Cerebellar cortex (tissue), 1 donor: ENCODE results near the gene RIC3.

Experiments
- DNase-seq: peaks from one replicate; pipeline ENCODE4 v3.0.0-alpha.2; 2015; ENCODE audit warnings: low spot score

Gene RIC3

DNA sequence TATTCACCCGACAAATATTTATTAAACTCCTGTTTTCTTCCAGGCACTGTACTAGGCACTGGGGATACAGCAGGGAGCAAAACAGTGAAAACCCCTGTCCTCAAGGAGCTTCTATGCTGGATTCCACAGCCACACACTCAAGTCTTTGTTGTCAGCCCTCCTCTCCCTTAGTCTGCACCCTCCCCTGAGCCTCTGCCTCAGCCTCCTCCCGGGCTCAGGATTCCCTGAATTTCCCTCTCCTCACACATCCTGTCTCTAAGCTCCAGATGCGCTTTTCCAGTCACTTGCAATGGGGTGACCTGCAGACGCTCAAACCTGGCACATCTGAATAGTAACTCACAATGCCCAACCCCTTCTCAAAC lies 101.3 kb downstream of the RIC3 start:
- no peak for DNase-seq

DNA sequence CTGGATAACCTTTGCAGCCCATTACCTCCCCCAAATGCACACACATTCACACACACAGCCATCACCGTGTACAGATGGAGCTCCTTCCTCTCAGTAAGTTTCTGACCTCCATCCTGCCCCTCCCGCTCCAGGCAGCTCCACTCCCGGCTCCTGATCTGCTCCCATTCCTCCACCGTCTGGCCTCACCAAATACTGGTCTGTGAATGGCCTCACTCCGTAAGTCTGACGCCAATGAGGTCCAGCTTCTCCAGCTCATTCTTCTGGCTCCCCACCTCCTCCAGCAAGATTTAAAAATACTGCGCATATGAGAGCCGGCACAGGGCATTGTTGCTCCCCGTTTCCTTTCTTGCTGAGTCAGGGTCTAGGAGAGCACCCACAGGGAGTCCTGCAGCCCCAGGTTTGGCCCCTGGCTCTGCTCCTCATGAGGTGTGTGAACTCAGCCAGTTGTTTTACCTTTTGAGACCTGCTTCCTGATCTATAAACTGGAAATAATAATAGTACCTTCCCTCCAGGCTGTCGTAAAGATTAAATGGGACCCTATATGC lies 101.8 kb downstream of the RIC3 start:
- no peak for DNase-seq

DNA sequence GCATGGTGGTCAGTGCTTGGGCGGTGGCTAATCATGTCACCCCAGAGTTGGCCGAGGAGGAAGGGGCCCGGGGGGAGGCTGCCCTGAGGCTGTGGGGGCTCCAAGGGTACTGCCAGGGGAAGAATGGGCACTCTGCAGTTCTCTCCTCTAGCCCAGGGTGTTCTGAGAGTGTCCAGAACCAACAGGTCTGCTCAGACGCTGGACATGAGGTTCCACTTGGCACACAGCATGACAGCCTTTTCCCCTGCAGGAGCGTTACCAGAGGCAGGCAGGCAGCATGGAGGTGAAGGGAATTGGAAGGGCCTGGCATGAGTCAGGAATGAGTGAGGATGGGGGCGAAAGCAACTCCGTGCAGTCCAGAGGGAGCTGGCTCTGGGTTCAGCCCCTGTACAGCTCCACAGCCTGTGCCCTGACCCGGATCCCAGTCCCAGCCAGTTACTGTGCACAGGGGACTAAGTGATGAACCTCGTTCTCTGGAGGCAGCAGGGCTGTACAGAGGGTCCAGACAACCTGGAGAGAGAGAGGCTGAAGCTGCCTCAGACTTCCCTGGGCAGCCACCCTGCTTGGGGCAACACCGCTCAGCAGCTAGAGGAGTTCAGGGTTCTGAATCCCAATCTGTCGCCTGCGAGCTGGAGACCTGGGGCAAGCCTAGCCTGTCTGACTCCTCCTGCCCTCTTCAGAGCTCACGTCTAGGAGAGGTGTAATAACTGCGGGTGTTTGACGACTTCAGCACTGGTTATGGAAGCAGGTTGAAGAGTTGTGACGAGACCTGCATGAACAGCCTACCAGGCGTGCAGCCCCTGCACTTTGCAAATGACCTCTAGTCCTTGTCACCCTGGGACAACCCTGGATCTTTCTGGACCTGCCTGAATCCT lies 102.6 kb downstream of the RIC3 start:
- DNase-seq, result no peak

DNA sequence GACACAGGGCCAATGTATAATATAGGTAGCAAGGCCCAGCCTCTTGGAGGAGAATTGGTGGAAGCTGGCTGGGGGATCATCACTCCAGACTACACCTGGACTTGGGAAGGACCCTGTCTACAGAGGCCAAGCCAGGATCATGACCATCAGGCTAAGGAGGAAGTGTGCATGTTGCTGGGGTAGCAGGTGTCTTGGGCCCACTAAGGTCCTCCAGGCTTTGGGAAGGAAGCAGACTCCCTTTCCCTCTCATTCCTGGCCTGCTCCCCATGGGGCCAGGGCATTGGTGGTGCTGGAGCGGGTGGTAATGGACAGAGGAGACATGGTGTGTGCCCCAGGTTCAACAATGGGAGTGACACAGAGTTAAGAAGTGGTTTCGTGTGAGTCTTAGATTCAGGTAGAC lies 103.8 kb downstream of the RIC3 start:
- no peak for DNase-seq

DNA sequence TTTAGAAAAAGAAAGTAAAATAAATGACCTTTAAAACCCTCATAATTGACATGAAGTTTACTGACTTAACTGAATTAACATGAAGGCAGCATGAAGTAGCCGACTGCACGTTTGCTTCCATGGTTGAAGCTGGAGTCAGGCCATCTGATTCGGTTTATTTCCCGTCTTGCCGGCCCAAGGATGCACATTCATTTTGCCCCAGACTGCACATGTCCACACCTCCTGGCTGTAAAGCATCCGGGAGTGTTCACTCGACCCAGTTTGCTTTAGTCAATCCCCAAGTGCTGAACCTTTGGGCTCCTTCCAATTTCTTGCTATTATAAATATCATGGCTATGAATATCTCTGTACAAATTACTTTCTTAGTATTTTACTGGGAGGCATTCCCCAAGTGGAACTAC lies 105.5 kb downstream of the RIC3 start:
- DNase-seq, result no peak

DNA sequence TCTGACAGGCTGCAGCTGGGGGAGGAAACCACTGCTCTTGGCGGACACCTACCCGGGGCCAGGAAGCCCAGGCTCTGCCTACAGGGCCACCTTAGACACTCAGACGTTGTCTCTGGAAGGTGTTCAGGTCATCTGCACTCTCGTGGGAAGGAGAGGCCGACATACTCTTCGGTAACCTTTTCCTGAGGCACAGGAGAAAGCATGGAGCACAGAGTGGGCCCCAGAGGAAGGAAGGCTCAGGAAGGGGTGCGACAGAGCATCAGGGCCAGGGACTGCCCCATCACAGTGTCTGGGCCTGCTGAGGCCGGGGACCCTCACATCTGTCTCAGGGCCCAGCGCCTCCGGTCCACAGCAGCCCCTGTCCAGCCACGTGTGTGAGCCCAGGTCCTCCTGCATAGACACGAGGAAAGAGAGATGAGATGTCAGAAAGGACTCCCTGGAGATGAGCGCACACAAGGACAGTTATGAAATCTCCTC lies 106.0 kb downstream of the RIC3 start:
- DNase-seq, result no peak

DNA sequence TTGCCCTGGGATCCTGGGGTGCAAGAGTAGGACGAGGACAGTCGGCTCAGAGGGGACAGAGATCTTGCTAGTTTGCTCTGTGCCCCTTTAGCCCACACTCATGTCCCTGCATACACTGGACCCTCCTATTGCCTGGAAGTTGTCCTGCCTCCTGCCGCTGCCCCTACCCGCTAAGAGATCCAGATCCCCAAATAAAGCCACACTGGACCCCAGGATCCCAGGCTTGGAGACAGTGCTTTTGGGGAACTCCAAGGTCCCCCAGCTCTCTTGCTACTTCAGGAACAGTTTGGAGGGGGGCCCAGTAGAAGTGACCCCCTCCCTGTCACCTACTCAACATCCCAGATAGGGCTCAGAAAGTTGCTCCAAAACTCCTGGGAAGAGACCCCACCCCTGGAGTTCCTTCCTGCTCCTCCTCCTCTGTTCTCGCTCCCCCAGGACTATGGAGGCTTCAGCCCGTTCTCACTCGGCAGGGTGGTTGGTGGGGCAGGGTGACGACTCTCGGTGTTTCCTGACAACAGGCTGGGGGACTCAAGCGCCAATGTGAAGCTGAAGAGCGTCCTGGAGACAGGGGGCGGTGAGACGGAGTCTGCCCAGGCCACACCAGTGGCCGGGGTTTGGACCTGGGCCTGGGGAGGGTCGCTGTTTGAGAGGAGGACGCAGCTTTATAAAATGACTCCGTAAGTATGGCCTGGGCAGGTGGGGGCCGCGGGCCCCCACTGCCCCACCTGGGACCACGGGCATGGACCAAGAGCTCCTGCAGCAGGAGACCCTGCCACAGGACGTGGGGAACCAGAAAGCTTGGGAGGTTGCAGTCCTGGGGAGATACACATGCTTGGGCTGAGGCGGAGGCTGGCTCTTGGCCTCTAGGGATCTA lies 107.0 kb downstream of the RIC3 start:
- DNase-seq, result no peak

DNA sequence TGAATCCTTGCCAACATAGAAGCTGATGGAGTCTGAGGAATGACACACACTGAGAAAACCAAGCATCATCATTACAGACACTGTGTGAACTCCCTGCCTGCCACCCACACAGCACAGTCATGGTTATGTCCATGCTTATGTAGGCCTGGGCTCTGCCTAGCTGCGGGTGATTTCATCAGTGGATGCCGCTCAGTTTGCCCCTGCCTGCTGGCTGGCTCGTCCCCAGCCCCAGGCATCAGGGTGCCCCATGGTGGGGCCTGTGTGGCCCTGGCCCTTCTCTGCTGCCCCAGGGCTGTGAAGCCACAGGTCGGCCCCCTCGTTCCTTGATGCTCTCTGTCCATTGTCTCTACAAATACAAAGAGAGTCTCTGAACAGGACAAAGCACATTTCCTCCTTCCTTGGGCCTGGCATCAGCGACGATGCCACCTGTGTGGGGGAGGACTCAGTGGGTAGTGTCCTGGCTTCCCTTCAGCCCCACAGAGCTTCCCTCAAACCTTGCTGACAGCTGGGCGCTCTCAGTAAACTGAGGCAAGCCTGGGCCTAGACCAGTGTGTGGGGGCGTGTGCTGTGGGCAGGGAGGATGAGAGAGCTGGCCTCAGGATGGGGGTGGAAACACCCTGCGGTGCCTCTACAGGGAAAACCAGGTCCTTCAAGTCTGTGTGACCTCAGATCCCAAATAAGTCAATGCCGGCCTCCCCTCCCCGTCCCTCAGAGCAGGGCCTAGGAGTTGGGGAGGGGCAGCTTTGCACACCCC lies 107.8 kb downstream of the RIC3 start:
- DNase-seq, result no peak

DNA sequence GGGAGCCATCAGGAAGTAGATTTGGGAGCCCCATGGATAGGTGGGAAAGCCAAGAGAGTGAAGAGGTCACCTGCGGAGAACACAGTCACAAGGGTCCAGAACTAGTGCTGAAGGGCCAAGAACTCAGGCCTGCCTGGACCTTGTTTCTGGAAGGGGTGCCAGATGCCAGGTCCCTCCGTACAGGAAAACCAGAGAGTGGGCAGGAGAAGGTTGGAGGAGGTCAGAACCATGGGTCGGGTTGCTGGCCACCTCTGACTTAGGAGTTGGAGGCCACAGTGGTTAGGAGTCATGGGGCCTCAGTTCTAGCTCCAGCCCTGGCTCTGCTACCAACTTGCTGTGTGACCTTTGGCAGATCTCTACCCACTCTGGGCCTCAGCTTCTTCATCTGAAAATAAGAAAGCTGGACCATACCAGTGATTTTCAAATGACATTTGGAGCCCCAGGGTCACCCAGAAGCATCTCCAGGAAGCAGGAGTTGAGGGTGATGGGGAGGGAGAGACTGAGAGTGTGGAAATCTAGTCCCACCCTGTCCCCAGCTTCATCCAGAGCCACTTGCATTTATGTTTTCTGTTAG lies 108.6 kb downstream of the RIC3 start:
- no peak for DNase-seq

DNA sequence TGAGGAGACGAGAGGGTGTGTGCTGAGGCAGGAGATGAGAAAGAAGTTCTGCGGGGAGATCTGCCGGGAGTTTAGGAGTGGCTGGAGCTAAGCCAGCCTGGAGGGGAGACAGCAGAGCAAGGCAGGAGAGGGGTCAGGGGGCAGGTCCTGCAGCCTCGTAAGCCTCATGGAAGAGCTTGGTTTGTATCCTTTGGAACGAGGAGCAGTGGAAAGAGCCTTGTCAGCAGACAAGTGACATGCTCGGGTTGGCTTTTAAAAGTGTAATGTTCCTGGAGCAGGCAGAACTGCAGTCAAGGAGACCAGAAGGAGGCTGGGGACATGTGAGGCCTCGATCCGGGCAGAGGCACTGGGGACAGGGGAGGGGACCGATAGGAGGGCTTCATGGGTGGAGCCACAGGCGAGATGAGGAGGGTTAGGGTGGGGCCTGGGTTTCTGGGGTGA lies 109.2 kb downstream of the RIC3 start:
- no peak for DNase-seq

DNA sequence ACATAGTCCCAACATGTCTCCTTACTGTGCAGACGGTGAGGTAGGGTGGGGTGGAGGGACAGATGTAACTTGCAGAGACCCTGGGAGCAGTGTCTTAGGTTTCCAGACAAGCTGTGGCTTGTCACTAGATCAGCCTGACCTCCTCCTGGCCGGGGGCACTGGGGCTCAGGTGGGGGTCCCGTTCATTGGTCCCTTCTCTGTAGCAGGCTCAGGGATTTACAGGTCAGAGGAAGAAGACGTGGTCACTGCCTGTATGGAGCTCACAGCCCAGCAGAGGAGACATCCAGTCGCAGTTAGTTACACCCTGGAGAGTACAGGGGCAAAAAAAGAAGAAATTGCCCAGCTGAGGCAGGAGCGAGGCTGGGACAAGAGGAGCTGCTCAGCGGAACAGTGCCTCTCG lies 109.8 kb downstream of the RIC3 start:
- DNase-seq, result no peak

DNA sequence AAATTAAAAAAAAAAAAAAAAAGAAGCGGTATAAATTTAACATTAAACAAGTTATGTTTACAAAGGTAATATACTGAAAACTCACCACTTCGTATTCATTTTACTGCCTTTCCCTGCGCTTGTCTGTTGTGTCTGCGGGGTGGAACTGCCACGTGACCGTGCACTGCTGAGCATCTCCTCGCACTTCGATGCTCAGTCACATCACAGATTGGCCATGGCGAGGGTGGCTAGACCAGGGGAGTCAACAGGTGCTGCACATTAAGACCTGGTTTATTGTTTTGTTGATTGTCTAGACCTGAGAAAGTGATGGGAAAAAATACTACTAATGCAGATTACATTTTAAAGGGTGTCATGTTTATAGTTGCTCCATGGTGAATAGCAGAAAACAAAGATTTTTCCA lies 110.6 kb downstream of the RIC3 start:
- DNase-seq, result no peak

DNA sequence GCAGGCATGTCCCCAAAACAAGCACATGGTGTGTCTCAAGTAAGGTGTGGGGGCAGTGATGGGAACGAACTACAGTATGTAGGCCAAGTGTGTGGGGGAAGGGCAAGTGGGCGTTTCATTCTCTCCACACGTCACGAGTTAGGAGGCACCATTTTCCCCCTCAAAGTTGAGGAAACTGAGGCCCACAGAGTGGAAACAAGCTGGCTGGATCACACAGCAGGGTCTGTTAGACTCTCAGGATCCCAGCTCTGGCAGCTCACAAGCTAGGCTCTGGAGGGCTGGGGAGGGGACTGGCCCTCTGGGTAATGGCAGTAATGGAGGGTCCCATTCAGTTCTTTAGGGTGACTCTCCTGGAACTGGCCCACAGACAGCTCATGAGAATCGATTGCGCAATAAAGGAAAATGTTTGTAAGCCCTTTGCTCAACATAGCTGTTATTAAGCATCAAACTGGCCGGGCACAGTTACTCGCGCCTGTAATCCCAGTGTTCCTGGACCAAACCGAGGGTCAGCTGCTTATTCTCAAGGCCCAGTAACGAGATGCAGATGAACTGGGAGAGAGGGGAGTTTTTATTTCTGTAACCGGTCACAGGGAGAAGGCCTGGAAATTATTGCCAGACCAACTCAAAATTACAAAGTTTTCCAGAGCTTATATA lies 111.9 kb downstream of the RIC3 start:
- no peak for DNase-seq
